ENCODE results near the gene COX19.

DNA sequence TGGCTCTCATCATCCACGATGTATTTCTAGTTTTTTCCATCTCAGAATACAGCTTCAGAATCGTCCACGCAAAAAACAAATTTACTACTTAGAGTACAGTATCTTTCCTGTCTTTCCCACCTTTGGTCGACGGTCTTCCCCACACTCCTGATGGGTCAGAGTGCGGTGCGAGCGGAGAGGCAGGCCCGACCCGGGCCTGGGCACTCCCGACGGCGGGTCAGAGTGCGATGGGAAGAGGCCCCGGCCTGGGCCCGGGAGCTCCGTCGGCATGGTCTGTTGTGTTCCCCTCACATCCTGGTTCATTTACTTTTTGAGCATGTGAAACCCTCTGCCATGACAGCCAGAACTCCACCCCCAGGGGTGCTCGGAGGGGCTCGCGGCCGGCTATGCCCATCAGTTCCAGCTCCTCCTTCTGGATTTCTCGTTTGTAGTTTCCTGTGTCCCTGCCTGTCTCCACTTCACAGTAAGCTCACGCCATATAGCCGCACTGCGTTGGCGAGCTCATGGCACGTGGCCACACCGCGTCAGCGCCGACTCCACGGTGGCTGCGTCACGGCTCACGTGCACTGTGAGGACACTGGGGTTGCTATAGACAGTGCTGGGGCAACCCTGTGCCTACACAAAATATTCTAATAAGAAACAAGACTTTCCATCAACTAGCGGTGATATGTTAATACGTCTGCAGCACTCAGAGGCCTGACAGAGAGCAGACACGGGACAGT lies 7.8 kb downstream of the COX19 start:
- TF ChIP-seq, protein P1, sequence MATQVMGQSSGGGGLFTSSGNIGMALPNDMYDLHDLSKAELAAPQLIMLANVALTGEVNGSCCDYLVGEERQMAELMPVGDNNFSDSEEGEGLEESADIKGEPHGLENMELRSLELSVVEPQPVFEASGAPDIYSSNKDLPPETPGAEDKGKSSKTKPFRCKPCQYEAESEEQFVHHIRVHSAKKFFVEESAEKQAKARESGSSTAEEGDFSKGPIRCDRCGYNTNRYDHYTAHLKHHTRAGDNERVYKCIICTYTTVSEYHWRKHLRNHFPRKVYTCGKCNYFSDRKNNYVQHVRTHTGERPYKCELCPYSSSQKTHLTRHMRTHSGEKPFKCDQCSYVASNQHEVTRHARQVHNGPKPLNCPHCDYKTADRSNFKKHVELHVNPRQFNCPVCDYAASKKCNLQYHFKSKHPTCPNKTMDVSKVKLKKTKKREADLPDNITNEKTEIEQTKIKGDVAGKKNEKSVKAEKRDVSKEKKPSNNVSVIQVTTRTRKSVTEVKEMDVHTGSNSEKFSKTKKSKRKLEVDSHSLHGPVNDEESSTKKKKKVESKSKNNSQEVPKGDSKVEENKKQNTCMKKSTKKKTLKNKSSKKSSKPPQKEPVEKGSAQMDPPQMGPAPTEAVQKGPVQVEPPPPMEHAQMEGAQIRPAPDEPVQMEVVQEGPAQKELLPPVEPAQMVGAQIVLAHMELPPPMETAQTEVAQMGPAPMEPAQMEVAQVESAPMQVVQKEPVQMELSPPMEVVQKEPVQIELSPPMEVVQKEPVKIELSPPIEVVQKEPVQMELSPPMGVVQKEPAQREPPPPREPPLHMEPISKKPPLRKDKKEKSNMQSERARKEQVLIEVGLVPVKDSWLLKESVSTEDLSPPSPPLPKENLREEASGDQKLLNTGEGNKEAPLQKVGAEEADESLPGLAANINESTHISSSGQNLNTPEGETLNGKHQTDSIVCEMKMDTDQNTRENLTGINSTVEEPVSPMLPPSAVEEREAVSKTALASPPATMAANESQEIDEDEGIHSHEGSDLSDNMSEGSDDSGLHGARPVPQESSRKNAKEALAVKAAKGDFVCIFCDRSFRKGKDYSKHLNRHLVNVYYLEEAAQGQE (IDR thresholded peaks at IDR 0.05; ENCODE audit: low read depth), result no peak
- TF ChIP-seq, protein P2, sequence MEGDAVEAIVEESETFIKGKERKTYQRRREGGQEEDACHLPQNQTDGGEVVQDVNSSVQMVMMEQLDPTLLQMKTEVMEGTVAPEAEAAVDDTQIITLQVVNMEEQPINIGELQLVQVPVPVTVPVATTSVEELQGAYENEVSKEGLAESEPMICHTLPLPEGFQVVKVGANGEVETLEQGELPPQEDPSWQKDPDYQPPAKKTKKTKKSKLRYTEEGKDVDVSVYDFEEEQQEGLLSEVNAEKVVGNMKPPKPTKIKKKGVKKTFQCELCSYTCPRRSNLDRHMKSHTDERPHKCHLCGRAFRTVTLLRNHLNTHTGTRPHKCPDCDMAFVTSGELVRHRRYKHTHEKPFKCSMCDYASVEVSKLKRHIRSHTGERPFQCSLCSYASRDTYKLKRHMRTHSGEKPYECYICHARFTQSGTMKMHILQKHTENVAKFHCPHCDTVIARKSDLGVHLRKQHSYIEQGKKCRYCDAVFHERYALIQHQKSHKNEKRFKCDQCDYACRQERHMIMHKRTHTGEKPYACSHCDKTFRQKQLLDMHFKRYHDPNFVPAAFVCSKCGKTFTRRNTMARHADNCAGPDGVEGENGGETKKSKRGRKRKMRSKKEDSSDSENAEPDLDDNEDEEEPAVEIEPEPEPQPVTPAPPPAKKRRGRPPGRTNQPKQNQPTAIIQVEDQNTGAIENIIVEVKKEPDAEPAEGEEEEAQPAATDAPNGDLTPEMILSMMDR (IDR thresholded peaks at IDR 0.05 in 2 of 3, conservative IDR thresholded peaks at IDR 0.05 in 1 of 3; ENCODE audit: borderline replicate concordance in 1 of 3, insufficient read depth in 1 of 3, low read depth in 2 of 3, low read length in 2 of 3), result no peak
- TF ChIP-seq EZH2 (IDR thresholded peaks at IDR 0.05), result no peak
- no peak; the same call in 1 of the 2 replicates for TF ChIP-seq POLR2AphosphoS5 (IDR thresholded peaks at IDR 0.05; ENCODE audit: low read depth, low read length)
- no peak for TF ChIP-seq SIN3A (IDR thresholded peaks at IDR 0.05; ENCODE audit: low read depth)
- TF ChIP-seq POLR2A (IDR thresholded peaks at IDR 0.05; ENCODE audit: borderline replicate concordance, extremely low read depth, insufficient read depth, insufficient read length), result no peak
- no peak for TF ChIP-seq EGR1 (IDR thresholded peaks at IDR 0.05; ENCODE audit: low read depth)
- no peak for TF ChIP-seq RAD21 (IDR thresholded peaks at IDR 0.05; ENCODE audit: low read depth)
- TF ChIP-seq ZNF274 (IDR thresholded peaks at IDR 0.05; ENCODE audit: low read depth, low read length), result no peak
- TF ChIP-seq YY1 (IDR thresholded peaks at IDR 0.05; ENCODE audit: extremely low read depth, insufficient replicate concordance, low read depth, low read length), result no peak
- no peak for TF ChIP-seq CEBPB (IDR thresholded peaks at IDR 0.05; ENCODE audit: low read depth)

All from HCT116 (cell line).